ENCODE data around the gene ASTN1. TPM values are rescaled to one million over a fixed set of nuclear protein-coding genes. Genes with fewer than 3 reads are reported as not detected.

Gene ASTN1
- polyA plus RNA-seq, 1 of the 3 experiments (the other 2 are of a cell fraction) = 0.13 TPM

- TF ChIP-seq, protein P1, sequence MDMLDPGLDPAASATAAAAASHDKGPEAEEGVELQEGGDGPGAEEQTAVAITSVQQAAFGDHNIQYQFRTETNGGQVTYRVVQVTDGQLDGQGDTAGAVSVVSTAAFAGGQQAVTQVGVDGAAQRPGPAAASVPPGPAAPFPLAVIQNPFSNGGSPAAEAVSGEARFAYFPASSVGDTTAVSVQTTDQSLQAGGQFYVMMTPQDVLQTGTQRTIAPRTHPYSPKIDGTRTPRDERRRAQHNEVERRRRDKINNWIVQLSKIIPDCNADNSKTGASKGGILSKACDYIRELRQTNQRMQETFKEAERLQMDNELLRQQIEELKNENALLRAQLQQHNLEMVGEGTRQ (IDR thresholded peaks at IDR 0.05; ENCODE audit: borderline replicate concordance, low read depth, low read length) = no peak
- TF ChIP-seq FOXJ3 (CRISPR knock-in tag; IDR thresholded peaks at IDR 0.05) (no peak), JUND (IDR thresholded peaks at IDR 0.05) (no peak), EP300 (IDR thresholded peaks at IDR 0.05; ENCODE audit: borderline replicate concordance in 1 of 2, low read depth in 1 of 2, low read length in 1 of 2) (no peak), GATA2 (CRISPR knock-in tag; IDR thresholded peaks at IDR 0.05) (no peak)
- WGBS (ENCODE audit: low lambda C conversion rate) = 8% methylated on average over 2 of the region's 2 CpGs
- no peak for DNase-seq
Measured at GRCh38 chr1:177065430-177065829, 99.1 kb downstream of the ASTN1 start.

GRCh38 chr1:177063648-177064047 is 100.9 kb downstream of the ASTN1 start:
- peak overlapping the region in 1 of 2 experiments; percentile 45; a peak in 2 of 4 replicates for H3K27ac ChIP-seq (ENCODE audit: low read depth in 2 of 2, low read length in 1 of 2)
- H3K9me2 ChIP-seq = no peaks in the 10 kb centered on the region
- peaks cover 0 to 8% of the 10 kb centered on the region in 2 experiments; a peak in 1 of 4 replicates for H3K4me1 ChIP-seq (ENCODE audit: control insufficient read depth in 1 of 2, insufficient read depth in 2 of 2, low read depth in 1 of 2, low read length in 1 of 2)
- no peaks in the 10 kb centered on the region for H3K36me3 ChIP-seq (replicated peaks in 1 of 2; ENCODE audit: control insufficient read depth in 1 of 2, insufficient read depth in 2 of 2, low read length in 1 of 2)
- WGBS (ENCODE audit: low lambda C conversion rate) = 18% methylated on average over 6 of the region's 6 CpGs
- no peak overlapping the region for H3K9ac ChIP-seq
- H3K79me2 ChIP-seq (ENCODE audit: insufficient read depth) = no peaks in the 10 kb centered on the region
- TF ChIP-seq CHD2 (IDR thresholded peaks at IDR 0.05; ENCODE audit: low read length, partially characterized antibody) (no peak), TEAD4 (IDR thresholded peaks at IDR 0.05; ENCODE audit: borderline replicate concordance, insufficient read depth) (no peak)
- H3K4me2 ChIP-seq = no peak overlapping the region
- H4K20me1 ChIP-seq (ENCODE audit: insufficient read depth) = no peaks in the 10 kb centered on the region
- H2AFZ ChIP-seq (ENCODE audit: low read depth) = no peak overlapping the region
- CTCF ChIA-PET = interaction anchor here (1.2 to 2.1 kb wide), 3 partner anchors 11 to 165 kb away, joined by 3 to 5 read pairs (median 4); no protein-coding TSS in a partner anchor
- H3K9me3 ChIP-seq = no peaks in the 10 kb centered on the region
- DNase-seq = no peak
- H3F3A ChIP-seq (replicated peaks; ENCODE audit: insufficient read depth) = no peaks in the 10 kb centered on the region
- no peak overlapping the region for H3K4me3 ChIP-seq (ENCODE audit: low read depth in 2 of 2, low read length in 1 of 2)
- no peaks in the 10 kb centered on the region for H3K27me3 ChIP-seq (ENCODE audit: insufficient read depth)
- POLR2A ChIA-PET = no interaction called here

More at GRCh38 chr1:177065430-177065829, 99.1 kb downstream of the ASTN1 start:
- Histone ChIP-seq H3K4me2 (no peak overlapping the region), H3K9ac (no peak overlapping the region), H4K20me1 (ENCODE audit: insufficient read depth) (no peaks in the 10 kb centered on the region), H2AFZ (ENCODE audit: low read depth) (no peak overlapping the region), H3K27ac (ENCODE audit: low read depth in 2 of 2, low read length in 1 of 2) (no peak overlapping the region), H3K4me1 (ENCODE audit: control insufficient read depth in 1 of 2, insufficient read depth in 2 of 2, low read depth in 1 of 2, low read length in 1 of 2) (peaks cover 0 to 14% of the 10 kb centered on the region in 2 experiments; a peak in 2 of 4 replicates), H3K36me3 (replicated peaks in 1 of 2; ENCODE audit: control insufficient read depth in 1 of 2, insufficient read depth in 2 of 2, low read length in 1 of 2) (no peaks in the 10 kb centered on the region), H3K27me3 (ENCODE audit: insufficient read depth) (no peaks in the 10 kb centered on the region), H3K9me2 (no peaks in the 10 kb centered on the region), H3F3A (replicated peaks; ENCODE audit: insufficient read depth) (no peaks in the 10 kb centered on the region), H3K4me3 (ENCODE audit: low read depth in 2 of 2, low read length in 1 of 2) (no peak overlapping the region), H3K9me3 (no peaks in the 10 kb centered on the region), H3K79me2 (ENCODE audit: insufficient read depth) (no peaks in the 10 kb centered on the region)
- ChIA-PET POLR2A (no interaction called here), CTCF (no interaction called here)

- POLR2A ChIA-PET = no interaction called here
- H3K9me2 ChIP-seq = no peaks in the 10 kb centered on the region
- TF ChIP-seq EZH2phosphoT487 (IDR thresholded peaks at IDR 0.05; ENCODE audit: borderline replicate concordance, low read depth) (no peak), ELF1 (IDR thresholded peaks at IDR 0.05) (no peak), FOXJ3 (CRISPR knock-in tag; IDR thresholded peaks at IDR 0.05) (no peak), MEF2A (IDR thresholded peaks at IDR 0.05; ENCODE audit: borderline replicate concordance, low read depth) (no peak), TCF12 (IDR thresholded peaks at IDR 0.05) (no peak), CHD2 (IDR thresholded peaks at IDR 0.05; ENCODE audit: low read length, partially characterized antibody) (no peak), SIN3A (IDR thresholded peaks at IDR 0.05; ENCODE audit: borderline replicate concordance, low read depth, low read length) (no peak), TAF1 (IDR thresholded peaks at IDR 0.05; ENCODE audit: borderline replicate concordance, low read depth, low read length) (no peak), MXI1 (IDR thresholded peaks at IDR 0.05; ENCODE audit: low read depth, low read length) (no peak), REST (IDR thresholded peaks at IDR 0.05; ENCODE audit: low read depth, low read length) (no peak)
- TF ChIP-seq, protein P2, sequence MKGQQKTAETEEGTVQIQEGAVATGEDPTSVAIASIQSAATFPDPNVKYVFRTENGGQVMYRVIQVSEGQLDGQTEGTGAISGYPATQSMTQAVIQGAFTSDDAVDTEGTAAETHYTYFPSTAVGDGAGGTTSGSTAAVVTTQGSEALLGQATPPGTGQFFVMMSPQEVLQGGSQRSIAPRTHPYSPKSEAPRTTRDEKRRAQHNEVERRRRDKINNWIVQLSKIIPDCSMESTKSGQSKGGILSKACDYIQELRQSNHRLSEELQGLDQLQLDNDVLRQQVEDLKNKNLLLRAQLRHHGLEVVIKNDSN (IDR thresholded peaks at IDR 0.05; ENCODE audit: borderline replicate concordance, low read depth) = no peak
- TF ChIP-seq, protein P1 (IDR thresholded peaks at IDR 0.05; ENCODE audit: borderline replicate concordance, low read depth, low read length) = no peak
Measured at GRCh38 chr1:177054542-177054941, 110.0 kb downstream of the ASTN1 start.

More at GRCh38 chr1:177054542-177054941, 110.0 kb downstream of the ASTN1 start:
- Histone ChIP-seq H3K4me1 (ENCODE audit: control insufficient read depth in 1 of 2, insufficient read depth in 2 of 2, low read depth in 1 of 2, low read length in 1 of 2) (peaks cover 0 to 2% of the 10 kb centered on the region in 2 experiments; a peak in 1 of 4 replicates), H3K36me3 (replicated peaks in 1 of 2; ENCODE audit: control insufficient read depth in 1 of 2, insufficient read depth in 2 of 2, low read length in 1 of 2) (no peaks in the 10 kb centered on the region), H3K27ac (ENCODE audit: low read depth in 2 of 2, low read length in 1 of 2) (no peak overlapping the region), H4K20me1 (ENCODE audit: insufficient read depth) (no peaks in the 10 kb centered on the region), H3K27me3 (ENCODE audit: insufficient read depth) (no peaks in the 10 kb centered on the region), H3K9ac (no peak overlapping the region), H3K4me2 (no peak overlapping the region), H3F3A (replicated peaks; ENCODE audit: insufficient read depth) (no peaks in the 10 kb centered on the region), H2AFZ (ENCODE audit: low read depth) (no peak overlapping the region), H3K4me3 (ENCODE audit: low read depth in 2 of 2, low read length in 1 of 2) (no peak overlapping the region), H3K9me3 (no peaks in the 10 kb centered on the region), H3K79me2 (ENCODE audit: insufficient read depth) (no peaks in the 10 kb centered on the region)
- CTCF ChIA-PET = interaction anchor here (1.8 kb wide), 1 partner anchor 14 kb away, joined by 4 read pairs; no protein-coding TSS in a partner anchor
- no peak for DNase-seq
